NCI-H187 treated with DMSO at 0.1 percent for 48 hours (cell line): ENCODE data around the gene SNRNP70.
"Not testable (repeated sequence)": the region's sequence is repeated elsewhere in the genome, so short reads cannot be mapped to it uniquely, and the experiment has no call there.

Experiments used
- DNase-seq: peaks from one replicate; lab custom pipeline; 2025; lab: John Stamatoyannopoulos, UW

Gene SNRNP70, protein sequence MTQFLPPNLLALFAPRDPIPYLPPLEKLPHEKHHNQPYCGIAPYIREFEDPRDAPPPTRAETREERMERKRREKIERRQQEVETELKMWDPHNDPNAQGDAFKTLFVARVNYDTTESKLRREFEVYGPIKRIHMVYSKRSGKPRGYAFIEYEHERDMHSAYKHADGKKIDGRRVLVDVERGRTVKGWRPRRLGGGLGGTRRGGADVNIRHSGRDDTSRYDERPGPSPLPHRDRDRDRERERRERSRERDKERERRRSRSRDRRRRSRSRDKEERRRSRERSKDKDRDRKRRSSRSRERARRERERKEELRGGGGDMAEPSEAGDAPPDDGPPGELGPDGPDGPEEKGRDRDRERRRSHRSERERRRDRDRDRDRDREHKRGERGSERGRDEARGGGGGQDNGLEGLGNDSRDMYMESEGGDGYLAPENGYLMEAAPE

DNA sequence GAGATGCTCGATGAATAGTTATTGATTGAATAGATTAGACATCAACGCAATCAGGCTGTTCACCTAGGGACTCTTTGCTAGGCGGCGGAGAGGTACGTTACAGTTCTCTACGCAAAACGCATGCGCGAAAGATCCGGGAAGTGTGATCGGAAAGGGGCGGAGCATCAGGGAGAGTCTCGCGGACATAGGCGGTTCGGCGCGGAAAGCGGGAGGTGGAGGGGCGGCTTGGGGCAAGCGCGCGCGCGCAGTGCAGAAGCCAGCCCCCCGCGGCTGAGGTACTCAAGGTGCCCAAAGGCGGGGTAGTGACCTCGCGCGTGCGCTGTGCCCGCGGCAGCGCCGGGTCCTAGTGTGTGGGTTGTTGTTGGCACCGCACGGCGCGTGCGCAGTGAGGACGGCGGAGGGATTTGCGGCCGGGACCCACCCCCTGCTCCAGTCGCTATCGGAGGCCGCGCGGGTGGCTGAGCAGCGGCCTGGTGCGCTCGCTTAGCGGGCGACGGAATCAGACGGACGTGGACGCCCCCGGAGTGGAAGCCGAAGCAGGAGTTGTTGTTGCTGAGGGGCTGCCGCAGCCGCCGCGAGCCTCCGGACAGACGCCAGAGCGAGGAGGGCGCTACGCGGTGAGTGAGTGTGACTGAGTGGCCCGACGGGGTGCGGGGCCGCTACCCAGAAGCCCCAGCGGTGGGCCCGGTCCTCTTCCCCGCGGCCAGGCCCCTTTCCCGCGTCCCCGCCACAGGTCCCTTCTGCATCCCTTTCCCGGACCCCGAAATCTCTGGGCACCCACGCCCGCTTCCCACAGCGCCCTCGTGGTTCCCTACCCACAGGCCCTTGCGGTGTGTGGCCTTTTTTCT, at the start of gene SNRNP70:
Gene SNRNP70, plus strand, starts transcription at position 432 of the 848 bp plus-strand sequence. CDS start 964 bp downstream, outside the sequence.
- DNase-seq: peak; percentile 98

- not testable (repeated sequence) for DNase-seq
Measured at GRCh38 chr19:49036815-49037214, 48.4 kb upstream of the SNRNP70 start, which contains the start of gene CGB1. CGB1 (minus strand) TSS chr19:49036895; CDS start chr19:49036711, 184 bp downstream.

DNA sequence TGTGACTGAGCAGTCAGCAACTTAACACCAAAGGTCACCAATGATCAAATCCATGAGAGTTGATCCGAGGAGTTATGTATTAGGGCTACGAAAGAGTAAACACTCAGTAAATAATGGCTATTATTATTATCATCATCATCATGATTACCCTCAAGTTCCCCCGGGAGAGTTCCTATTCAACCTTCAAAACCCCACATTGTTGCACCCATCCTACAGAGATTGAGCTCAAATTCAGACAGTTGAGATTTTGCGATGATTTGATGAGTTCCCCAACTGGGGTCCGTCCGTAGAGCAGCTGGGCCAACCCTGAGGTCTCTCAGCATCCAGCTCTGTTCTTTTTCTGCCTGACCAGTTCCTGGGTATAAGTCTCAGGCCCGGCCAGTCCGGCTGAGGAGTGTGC, 47.1 kb upstream of the SNRNP70 start:
- DNase-seq: not testable (repeated sequence)

- DNase-seq: not testable (repeated sequence)
Measured at GRCh38 chr19:49038557-49039276, 46.5 kb upstream of the SNRNP70 start.

DNA sequence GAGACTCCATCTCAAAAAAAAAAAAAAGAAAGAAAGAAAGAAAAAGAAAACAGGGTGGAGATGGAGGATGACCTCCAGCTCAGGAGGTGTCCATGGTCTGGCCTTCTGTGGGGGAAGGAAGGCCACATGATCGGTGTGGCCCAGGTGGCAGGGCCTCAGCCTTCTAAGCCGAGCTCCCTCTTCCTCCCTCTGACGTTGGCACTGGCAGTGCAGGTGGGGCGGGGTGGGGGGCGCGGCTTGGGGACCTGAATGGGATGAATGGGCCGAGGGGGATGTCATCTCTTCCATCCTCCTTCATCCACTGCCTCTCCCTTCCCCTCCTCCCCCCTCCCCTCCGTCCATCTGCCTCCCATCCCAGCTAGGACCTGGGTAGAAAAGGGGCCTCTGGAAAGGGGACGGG, 45.5 kb upstream of the SNRNP70 start:
- DNase-seq: not testable (repeated sequence)

DNA sequence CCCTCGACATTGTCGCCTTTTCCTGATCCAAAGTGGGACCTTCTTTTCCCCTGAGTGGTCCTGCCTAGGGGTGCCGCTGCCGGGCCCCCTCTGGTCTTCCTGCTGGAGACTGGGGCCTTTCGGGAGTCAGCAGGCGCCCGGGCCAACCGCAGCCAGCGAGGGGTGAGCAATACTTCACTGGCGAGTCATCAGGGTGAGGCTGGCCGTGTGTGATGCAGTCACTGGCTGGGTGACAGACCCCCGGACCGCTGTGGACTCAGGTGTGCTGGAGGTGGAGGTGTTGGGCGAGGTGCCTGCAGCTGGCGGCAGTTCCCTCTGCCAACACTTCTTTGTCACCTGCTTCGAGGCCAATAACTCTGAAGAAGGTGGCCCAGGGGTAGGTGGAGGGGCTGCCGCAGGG, 43.1 kb upstream of the SNRNP70 start:
- no peak for DNase-seq

DNA sequence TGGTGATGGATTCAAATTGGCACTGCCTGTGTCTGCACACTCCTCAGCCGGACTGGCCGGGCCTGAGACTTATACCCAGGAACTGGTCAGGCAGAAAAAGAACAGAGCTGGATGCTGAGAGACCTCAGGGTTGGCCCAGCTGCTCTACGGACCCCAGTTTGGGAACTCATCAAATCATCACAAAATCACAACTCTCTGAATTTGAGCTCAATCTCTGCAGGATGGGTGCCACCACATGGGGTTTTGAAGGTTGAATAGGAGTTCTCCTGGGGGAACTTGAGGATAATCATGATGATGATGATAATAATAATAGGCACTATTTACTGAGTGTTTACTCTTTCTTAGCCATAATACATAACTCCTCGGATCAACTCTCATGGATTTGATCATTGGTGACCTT, 42.6 kb upstream of the SNRNP70 start:
- not testable (repeated sequence) for DNase-seq

GRCh38 chr19:49043548-49043947, 41.7 kb upstream of the SNRNP70 start, which contains the start of gene CGB5:
CGB5 (plus strand) TSS chr19:49043848; CDS start chr19:49044210, 362 bp downstream.
- DNase-seq: not testable (repeated sequence)

GRCh38 chr19:49049011-49049410, 36.2 kb upstream of the SNRNP70 start, which contains the start of gene CGB8:
CGB8 (minus strand) TSS chr19:49049111; CDS start chr19:49048739, 372 bp downstream.
- DNase-seq: not testable (repeated sequence)

GRCh38 chr19:49049834-49050233, 35.4 kb upstream of the SNRNP70 start:
- DNase-seq: not testable (repeated sequence)

DNA sequence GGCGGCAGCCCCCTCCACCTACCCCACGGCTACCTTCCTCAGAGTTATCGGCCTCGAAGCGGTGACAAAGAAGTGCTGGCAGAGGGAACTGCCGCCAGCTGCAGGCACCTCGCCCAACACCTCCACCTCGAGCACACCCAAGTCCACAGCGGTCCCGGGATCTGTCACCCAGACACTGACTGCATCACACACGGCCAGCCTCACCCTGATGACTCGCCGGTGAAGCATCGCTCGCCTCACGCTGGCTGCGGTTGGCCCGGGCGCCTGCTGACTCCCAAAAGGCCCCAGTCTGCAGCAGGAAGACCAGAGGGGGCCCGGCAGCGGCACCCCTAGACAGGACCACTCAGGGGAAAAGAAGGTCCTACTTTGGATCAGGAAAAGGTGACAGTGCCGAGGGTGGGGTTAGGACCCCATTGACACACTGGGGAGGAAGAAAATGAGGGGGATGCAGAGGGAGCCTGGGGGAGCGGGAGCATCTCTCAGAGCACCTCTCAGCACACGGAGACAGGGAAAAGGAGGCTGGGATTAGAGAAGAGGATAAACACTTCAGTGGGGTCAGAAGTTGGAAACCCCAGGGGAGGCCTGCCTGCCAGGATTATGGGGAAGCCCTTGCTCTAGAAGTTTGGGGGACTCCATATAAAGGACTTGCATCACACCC, 34.7 kb upstream of the SNRNP70 start:
- not testable (repeated sequence) for DNase-seq

- no peak for DNase-seq
Measured at GRCh38 chr19:49056101-49056901, 28.9 kb upstream of the SNRNP70 start.

DNA sequence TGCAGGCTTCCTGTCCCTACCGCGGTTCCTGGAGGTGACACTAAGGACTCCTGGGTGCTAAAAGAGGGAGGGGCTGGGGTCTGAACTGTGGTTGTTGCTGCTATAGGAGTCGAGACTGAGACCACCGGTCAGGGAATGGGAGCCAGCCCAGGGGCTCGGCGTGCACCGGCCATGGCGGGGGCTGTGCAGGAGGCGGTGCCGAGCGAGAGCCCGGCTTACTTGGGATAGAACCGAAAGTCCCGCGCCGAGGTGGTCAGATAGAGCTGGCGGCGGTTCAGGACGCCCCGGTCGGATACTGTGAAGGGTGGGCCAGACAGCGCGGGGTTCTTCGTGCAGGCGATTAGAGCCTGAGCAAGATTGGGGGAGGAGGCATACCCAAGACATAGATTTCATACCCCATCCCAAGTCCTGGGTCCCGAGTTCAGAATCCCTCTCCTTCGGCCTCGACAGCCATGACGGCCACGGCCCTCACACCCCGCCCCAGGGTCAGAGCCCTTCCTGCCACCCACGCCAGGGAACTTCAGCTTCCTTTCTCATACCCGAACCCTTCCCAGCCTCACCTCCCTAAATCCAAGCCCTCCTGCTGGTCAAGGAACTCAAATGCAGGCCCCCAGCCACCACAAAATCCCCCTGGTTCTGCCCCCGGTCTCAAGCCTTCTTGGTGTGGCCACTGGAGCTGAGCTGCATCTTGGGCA, 28.2 kb upstream of the SNRNP70 start:
- not testable (repeated sequence) for DNase-seq

DNA sequence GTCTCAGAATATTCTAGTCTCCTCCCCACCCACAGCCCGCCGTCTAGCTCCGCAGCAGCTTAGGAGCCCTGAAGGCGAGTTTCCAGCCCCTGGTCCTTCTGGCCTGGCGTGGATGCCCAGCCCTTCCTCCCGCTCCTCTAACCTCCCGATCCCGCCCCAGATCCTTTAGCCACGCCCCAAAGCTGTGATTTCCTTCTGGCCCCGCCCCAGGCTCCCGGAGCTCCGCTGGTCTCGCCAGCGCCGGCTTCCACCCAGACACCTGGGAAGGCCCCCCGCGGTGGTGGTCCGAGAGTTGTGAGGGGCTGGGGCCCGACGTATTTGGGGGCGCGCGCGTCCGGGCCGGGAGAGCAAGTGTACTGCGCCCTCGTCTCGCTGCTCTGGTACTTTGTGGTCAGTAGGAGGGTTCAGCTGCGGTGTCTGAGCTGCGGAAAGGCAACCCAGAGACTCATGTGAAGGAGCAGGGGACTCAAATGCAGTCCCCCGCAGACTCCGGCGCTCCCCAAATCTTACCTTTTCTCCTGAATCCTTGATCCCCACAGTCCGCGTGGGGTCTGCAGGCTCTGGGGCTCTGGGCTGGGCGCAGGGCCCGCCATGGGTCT, 27.5 kb upstream of the SNRNP70 start, which contains the start of gene CGB7:
Gene CGB7, minus strand, starts transcription at position 114 of the 599 bp plus-strand sequence. CDS start 2,374 bp downstream, outside the sequence.
- no peak for DNase-seq

- DNase-seq: no peak
Measured at GRCh38 chr19:49058562-49058961, 26.7 kb upstream of the SNRNP70 start.

- no peak for DNase-seq
Measured at GRCh38 chr19:49059053-49059452, 26.2 kb upstream of the SNRNP70 start.

DNA sequence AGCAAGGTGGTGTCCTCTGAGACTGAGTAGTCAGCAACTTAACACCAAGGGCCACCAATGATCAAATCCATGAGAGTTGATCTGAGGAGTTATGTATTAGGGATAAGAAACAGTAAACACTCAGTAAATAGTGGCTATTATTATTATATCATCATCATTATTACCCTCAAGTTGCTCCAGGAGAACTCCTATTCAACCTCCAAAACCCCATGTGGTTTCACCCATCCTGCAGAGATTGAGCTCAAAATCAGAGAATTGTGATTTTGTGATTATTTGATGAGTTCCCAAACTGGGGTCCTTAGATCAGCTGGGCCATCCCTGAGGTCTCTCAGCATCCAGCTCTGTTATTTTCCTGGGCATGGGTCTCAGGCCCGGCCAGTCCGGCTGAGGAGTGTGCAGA, 24.3 kb upstream of the SNRNP70 start:
- DNase-seq: no peak

GRCh38 chr19:49061445-49061844, 23.8 kb upstream of the SNRNP70 start:
- no peak for DNase-seq

- no peak for DNase-seq
Measured at GRCh38 chr19:49064029-49064629, 21.1 kb upstream of the SNRNP70 start.
